Naive thymus-derived CD4-positive, alpha-beta T cell (primary cell): ENCODE measurements around the gene SPRN. TPM values are rescaled to one million over a fixed set of nuclear protein-coding genes. Genes with fewer than 3 reads are reported as not detected.

Experiments
- ATAC-seq: fragments of 150-1000 bp; cut with Tn5 transposase; 2 replicates; pipeline ENCODE4 v1.10.0; 2021; ENCODE audit warnings: mild to moderate bottlenecking, moderate library complexity
- CTCF ChIA-PET: fragments of 350-600 bp; sonication (Branson Sonifier 250); formaldehyde crosslinking; loops from one replicate; lab custom pipeline; 2021; ENCODE audit warnings: antibody characterized with exemption; lab: Charles Lee
- POLR2A ChIA-PET: fragments of 350-600 bp; sonication (Branson Sonifier 250); formaldehyde crosslinking; loops from one replicate; lab custom pipeline; 2021; ENCODE audit warnings: antibody characterized with exemption, inconsistent platforms; lab: Charles Lee
- DNase-seq, 9 donors: peaks; one replicate each; pipeline versions ENCODE4 v3.0.0 to v3.0.0-alpha.2; 2020 to 2022; ENCODE audit warnings: mixed read lengths in 1 of 9
- H3K27ac ChIP-seq: one replicate; pipeline ENCODE4 v1.7.0; 2013; ENCODE audit warnings: mild to moderate bottlenecking, low read depth, low read length, moderate library complexity
- H3K27me3 ChIP-seq, 2 donors: one replicate each; pipeline ENCODE4 v1.7.0; 2013; ENCODE audit warnings: low read length in 2 of 2, mild to moderate bottlenecking in 2 of 2, moderate library complexity in 2 of 2; ENCODE audit not compliant: control insufficient read depth in 2 of 2, insufficient read depth in 2 of 2
- H3K36me3 ChIP-seq, 3 experiments: 1 replicate in 2 of 3; 2 replicates in 1 of 3; pipeline ENCODE4 v1.7.0; 2013; ENCODE audit warnings: low read length in 3 of 3, mild to moderate bottlenecking in 3 of 3, moderate library complexity in 1 of 3; ENCODE audit not compliant: insufficient read depth in 3 of 3, control insufficient read depth in 2 of 3
- H3K4me1 ChIP-seq, 2 donors: one replicate each; pipeline ENCODE4 v1.7.0; 2013; ENCODE audit warnings: low read length in 2 of 2, mild to moderate bottlenecking in 2 of 2, moderate library complexity in 1 of 2; ENCODE audit not compliant: control insufficient read depth in 2 of 2, insufficient read depth in 2 of 2
- H3K4me3 ChIP-seq: 2 replicates; pipeline ENCODE4 v1.7.0; 2013; ENCODE audit warnings: mild to moderate bottlenecking, low read length
- H3K9me3 ChIP-seq, 3 experiments: 1 replicate in 2 of 3; 2 replicates in 1 of 3; pipeline ENCODE4 v1.7.0; 2013; ENCODE audit warnings: low read length in 3 of 3; ENCODE audit not compliant: control insufficient read depth in 2 of 3
- H3K27ac Mint-ChIP-seq, 9 donors: one replicate each; pipeline ENCODE4 v1.8.0; 2020 to 2022; ENCODE audit warnings: mixed read lengths in 9 of 9, mild to moderate bottlenecking in 8 of 9, moderate library complexity in 5 of 9, inconsistent platforms in 2 of 9
- H3K27me3 Mint-ChIP-seq, 5 donors: one replicate each; pipeline ENCODE4 v1.8.0; 2021 to 2022; ENCODE audit warnings: mixed read lengths in 5 of 5, mild to moderate bottlenecking in 1 of 5
- H3K36me3 Mint-ChIP-seq, 5 donors: one replicate each; pipeline ENCODE4 v1.8.0; 2020 to 2022; ENCODE audit warnings: mixed read lengths in 5 of 5, mild to moderate bottlenecking in 3 of 5, inconsistent platforms in 1 of 5
- H3K4me1 Mint-ChIP-seq, 7 donors: one replicate each; pipeline ENCODE4 v1.8.0; 2020 to 2022; ENCODE audit warnings: mixed read lengths in 7 of 7, mild to moderate bottlenecking in 3 of 7, inconsistent platforms in 1 of 7
- H3K4me3 Mint-ChIP-seq, 10 donors: one replicate each; pipeline ENCODE4 v1.8.0; 2020 to 2022; ENCODE audit warnings: mild to moderate bottlenecking in 10 of 10, mixed read lengths in 10 of 10, moderate library complexity in 6 of 10, inconsistent platforms in 2 of 10
- H3K9me3 Mint-ChIP-seq, 11 donors: one replicate each; pipeline ENCODE4 v1.8.0; 2020 to 2022; ENCODE audit warnings: mixed read lengths in 11 of 11, mild to moderate bottlenecking in 4 of 11, inconsistent platforms in 1 of 11, moderate library complexity in 1 of 11
- intact Hi-C, 2 donors: fragments of 100-400 bp; cut with micrococcal nuclease; formaldehyde crosslinking; loops; one replicate each; pipeline ENCODE4 v1.15.1; 2023
- polyA plus RNA-seq, 2 donors: library from polyadenylated mRNA; unstranded; fragments of 300-500 nt; fragmentation: Illumina TruSeq; gene quantifications; one replicate each; pipeline ENCODE4 v1.2.3, GENCODE V29; 2021
- total RNA-seq, 6 experiments: library from RNA in 5 of 6; stranded (reverse) in 5 of 6; gene quantifications; 1 replicate in 5 of 6; 2 replicates in 1 of 6; pipeline ENCODE4 v1.2.3 and lab custom pipeline; 2021 to 2026

SPRN gene
- total and polyA plus RNA-seq, 7 experiments from 2014 or later: 0.10 to 0.34 TPM; not detected in 5

- Mint-ChIP-seq H3K4me3 (peak overlapping the region in 7 of 10 donors; percentile 16 to 73 (median 36)), H3K27me3 (peaks cover 0 to 19% (median 0%) of the 10 kb centered on the region in 5 donors), H3K4me1 (peaks cover 0 to 3% (median 0%) of the 10 kb centered on the region in 7 donors), H3K36me3 (peaks cover 0 to 8% (median 4%) of the 10 kb centered on the region in 5 donors), H3K27ac (no peak overlapping the region), H3K9me3 (peaks cover 0 to 1% (median 0%) of the 10 kb centered on the region in 11 donors)
- POLR2A ChIA-PET: no interaction called here
- intact Hi-C loops: no loop called here
- Histone ChIP-seq H3K4me1 (no peaks in the 10 kb centered on the region), H3K27me3 (no peaks in the 10 kb centered on the region), H3K36me3 (peaks cover 0 to 32% (median 0%) of the 10 kb centered on the region in 3 experiments), H3K27ac (no peak overlapping the region), H3K4me3 (no peak overlapping the region), H3K9me3 (no peaks in the 10 kb centered on the region)
- no peak for DNase-seq
- ATAC-seq: peak; percentile 31
- CTCF ChIA-PET: no interaction called here
Measured at GRCh38 chr10:133422807-133423771, 1.3 kb downstream of the SPRN start.

DNA sequence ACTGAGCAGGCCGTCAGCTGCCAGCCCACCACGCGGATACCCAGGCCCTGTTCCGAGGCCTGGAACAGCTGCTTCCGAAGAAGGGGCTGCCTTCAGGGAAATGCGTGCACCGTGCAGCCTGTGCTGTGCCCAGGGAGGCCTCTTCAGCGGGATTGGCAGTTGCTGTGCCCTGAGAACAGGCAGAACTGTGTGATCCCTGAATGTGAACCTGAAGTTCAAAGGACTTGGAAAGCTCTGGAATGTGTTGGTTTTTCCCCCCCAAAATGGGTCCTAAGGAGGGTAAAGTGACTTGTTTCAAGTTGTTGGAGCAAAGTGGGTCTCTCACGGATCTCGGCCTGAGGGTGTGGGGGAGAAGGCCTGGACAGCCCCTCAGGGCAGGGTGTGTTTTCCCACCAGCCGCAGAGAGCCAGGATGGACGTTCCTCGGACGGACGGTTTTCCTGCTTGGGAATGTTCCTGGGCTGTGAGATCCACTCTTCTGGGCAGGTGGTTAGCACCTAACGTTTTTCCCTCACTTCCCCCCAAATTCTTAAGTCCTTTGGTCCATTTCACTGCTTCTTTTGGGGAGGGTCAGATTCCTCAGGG is 2.1 kb downstream of the SPRN start:
- intact Hi-C loops: no loop called here
- H3K9me3 ChIP-seq: no peaks in the 10 kb centered on the region
- Mint-ChIP-seq H3K4me1 (peaks cover 0 to 3% (median 0%) of the 10 kb centered on the region in 7 donors), H3K4me3 (peak overlapping the region in 3 of 10 donors; percentile 19 to 73 (median 58)), H3K27ac (no peak overlapping the region), H3K36me3 (peaks cover 0 to 8% (median 4%) of the 10 kb centered on the region in 5 donors), H3K9me3 (no peaks in the 10 kb centered on the region), H3K27me3 (peaks cover 0 to 19% (median 0%) of the 10 kb centered on the region in 5 donors)
- ATAC-seq (no peak), DNase-seq (no peak)
- ChIA-PET POLR2A (no interaction called here), CTCF (no interaction called here)
- no peak overlapping the region for H3K27ac ChIP-seq
- H3K4me1 ChIP-seq: no peaks in the 10 kb centered on the region
- H3K36me3 ChIP-seq: peaks cover 0 to 34% (median 0%) of the 10 kb centered on the region in 3 experiments
- no peak overlapping the region for H3K4me3 ChIP-seq
- no peaks in the 10 kb centered on the region for H3K27me3 ChIP-seq

DNA sequence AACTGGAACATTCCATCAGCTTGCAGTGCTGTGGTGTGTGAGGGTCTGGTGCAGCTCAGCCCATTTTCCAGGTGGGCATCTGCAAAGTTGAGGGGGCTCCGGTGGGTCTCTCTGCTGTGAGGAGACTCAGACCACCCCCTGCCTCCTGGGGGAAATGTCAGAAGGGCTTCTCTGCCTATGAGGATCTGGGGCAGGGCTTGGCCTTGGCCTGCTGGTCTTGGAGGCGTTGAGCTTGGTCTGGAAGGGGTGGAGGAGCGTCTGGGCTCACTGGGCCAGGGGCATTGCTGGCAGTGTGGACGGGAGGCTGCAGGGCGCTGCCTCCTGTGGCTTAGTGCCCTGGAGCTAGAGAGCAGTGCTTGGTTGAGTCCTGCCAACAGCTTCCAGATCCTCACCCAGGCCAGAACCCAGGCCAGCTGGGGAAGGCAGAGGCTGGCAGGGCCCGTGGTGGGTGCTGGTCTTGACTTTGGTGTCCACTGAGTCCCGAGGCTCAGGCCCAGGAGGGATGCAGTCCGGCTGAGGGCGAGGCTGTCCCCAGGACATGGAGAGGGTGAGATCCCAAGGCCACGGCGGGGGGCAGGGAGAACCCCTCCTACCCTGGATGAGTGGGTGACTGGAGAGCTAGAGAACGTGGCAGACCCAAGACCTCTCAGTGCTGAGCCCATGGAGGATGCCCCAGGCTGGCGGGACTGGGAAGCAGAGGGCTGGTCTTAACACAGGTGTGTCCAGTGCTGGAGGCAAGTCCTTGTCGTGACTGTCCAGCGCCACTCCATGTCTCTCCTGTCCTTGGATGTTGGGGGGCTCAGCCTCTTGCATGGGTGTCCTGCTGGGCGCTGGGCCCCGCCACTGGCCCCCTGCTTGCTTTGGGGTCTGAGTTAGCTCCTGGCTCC is 2.8 kb downstream of the SPRN start:
- Histone ChIP-seq H3K36me3 (peaks cover 0 to 34% (median 0%) of the 10 kb centered on the region in 3 experiments), H3K9me3 (no peaks in the 10 kb centered on the region), H3K4me3 (no peak overlapping the region), H3K27ac (no peak overlapping the region), H3K27me3 (no peaks in the 10 kb centered on the region), H3K4me1 (no peaks in the 10 kb centered on the region)
- intact Hi-C loops: no loop called here
- Mint-ChIP-seq H3K36me3 (peaks cover 0 to 8% (median 4%) of the 10 kb centered on the region in 5 donors), H3K9me3 (no peaks in the 10 kb centered on the region), H3K4me3 (peak overlapping the region in 3 of 10 donors; percentile 18 to 73 (median 38)), H3K4me1 (peaks cover 0 to 3% (median 0%) of the 10 kb centered on the region in 7 donors), H3K27ac (peak overlapping the region in 1 of 9 donors; percentile 28), H3K27me3 (peaks cover 0 to 19% (median 0%) of the 10 kb centered on the region in 5 donors)
- no peak for ATAC-seq
- no peak for DNase-seq
- ChIA-PET POLR2A (no interaction called here), CTCF (no interaction called here)

DNA sequence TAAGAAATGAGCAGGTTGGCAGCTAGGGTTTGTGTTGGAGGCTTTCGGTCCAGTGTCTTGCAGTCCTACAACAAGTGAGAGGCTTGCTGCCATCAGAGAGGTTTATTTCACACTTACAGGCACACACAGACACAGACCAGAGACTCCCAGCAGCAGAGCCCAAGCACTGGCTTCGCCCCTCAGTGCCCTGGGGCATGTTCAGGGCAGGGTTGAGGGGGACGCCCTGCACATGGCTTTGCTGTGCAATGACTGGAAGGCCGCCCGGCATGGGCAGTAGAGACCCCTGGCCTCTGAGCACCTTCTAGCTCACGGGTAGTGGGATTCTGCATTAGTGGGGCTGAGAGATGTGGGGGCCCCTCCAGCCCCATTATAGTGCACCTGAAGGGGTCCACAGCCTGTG is 3.8 kb downstream of the SPRN start:
- Histone ChIP-seq H3K9me3 (no peaks in the 10 kb centered on the region), H3K4me3 (no peak overlapping the region), H3K36me3 (peaks cover 0 to 38% (median 0%) of the 10 kb centered on the region in 3 experiments), H3K27me3 (no peaks in the 10 kb centered on the region), H3K4me1 (no peaks in the 10 kb centered on the region), H3K27ac (no peak overlapping the region)
- Mint-ChIP-seq H3K27me3 (peaks cover 0 to 19% (median 0%) of the 10 kb centered on the region in 5 donors), H3K36me3 (peaks cover 8 to 15% (median 10%) of the 10 kb centered on the region in 5 donors), H3K27ac (no peak overlapping the region), H3K9me3 (peaks cover 0 to 6% (median 2%) of the 10 kb centered on the region in 11 donors), H3K4me1 (peaks cover 0 to 5% (median 0%) of the 10 kb centered on the region in 7 donors), H3K4me3 (no peak overlapping the region)
- DNase-seq (no peak), ATAC-seq (no peak)
- ChIA-PET CTCF (no interaction called here), POLR2A (no interaction called here)
- intact Hi-C loops: no loop called here

- ATAC-seq (no peak), DNase-seq (no peak)
- H3K4me3 Mint-ChIP-seq: no peak overlapping the region
- H3K9me3 Mint-ChIP-seq: peaks cover 0 to 11% (median 5%) of the 10 kb centered on the region in 11 donors
- H3K4me1 ChIP-seq: no peaks in the 10 kb centered on the region
- no peaks in the 10 kb centered on the region for H3K27me3 ChIP-seq
- H3K4me1 Mint-ChIP-seq: peaks cover 0 to 7% (median 0%) of the 10 kb centered on the region in 7 donors
- intact Hi-C loops: no loop called here
- H3K27ac Mint-ChIP-seq: no peak overlapping the region
- no peak overlapping the region for H3K27ac ChIP-seq
- peaks cover 0 to 43% (median 0%) of the 10 kb centered on the region in 3 experiments for H3K36me3 ChIP-seq
- POLR2A ChIA-PET: no interaction called here
- CTCF ChIA-PET: no interaction called here
- no peak overlapping the region for H3K4me3 ChIP-seq
- H3K36me3 Mint-ChIP-seq: peaks cover 13 to 20% (median 15%) of the 10 kb centered on the region in 5 donors
- H3K27me3 Mint-ChIP-seq: peaks cover 0 to 19% (median 0%) of the 10 kb centered on the region in 5 donors
- H3K9me3 ChIP-seq: no peaks in the 10 kb centered on the region
Measured at GRCh38 chr10:133420028-133420427, 4.4 kb downstream of the SPRN start.
